ENCODE results near the gene IDI1.

GRCh38 chr10:1044964-1045363 lies 4.0 kb downstream of the IDI1 start:
- TF ChIP-seq CTCF (IDR thresholded peaks at IDR 0.05) (no peak), POLR2AphosphoS5 (IDR thresholded peaks at IDR 0.05) (no peak)
